NT2/D1 (cell line): ENCODE results near the gene FOXP3.

ENCODE experiments used
- SUZ12 ChIP-seq: IDR thresholded peaks from 2 replicates; pipeline ENCODE4 v1.6.1; 2011; ENCODE audit not compliant: insufficient read length, insufficient read depth; ENCODE audit errors: extremely low read depth
- YY1 ChIP-seq: IDR thresholded peaks from 2 replicates; pipeline ENCODE4 v1.6.1; 2011; ENCODE audit not compliant: insufficient read length, insufficient read depth
- ZNF274 ChIP-seq: IDR thresholded peaks from 2 replicates; pipeline ENCODE4 v1.6.1; 2011; ENCODE audit warnings: mild to moderate bottlenecking, low read depth, low read length

DNA sequence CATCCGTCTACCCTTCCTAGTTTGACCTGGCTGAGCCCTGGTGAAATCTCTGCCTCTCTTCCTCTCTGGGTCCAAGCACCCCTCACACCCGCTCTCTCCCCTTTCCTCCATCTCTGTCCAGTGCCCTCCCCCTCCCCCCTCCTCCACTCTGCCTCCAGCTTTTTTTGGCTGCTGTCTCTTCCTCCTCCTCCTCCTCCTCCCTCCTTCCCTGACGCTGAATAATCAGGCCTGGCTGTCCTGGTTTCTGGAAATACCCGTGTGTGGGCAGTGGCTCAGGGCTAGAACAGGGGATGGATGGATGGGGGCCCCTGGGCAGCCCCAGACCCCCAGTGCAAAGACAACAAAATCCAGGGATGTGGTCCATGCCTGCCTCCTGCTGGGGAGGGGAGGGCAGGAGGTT is 59.8 kb downstream of the FOXP3 start:
- no peak for TF ChIP-seq ZNF274
- TF ChIP-seq YY1, result no peak
- no peak for TF ChIP-seq SUZ12
